ENCODE results near the gene SLC39A7. TPM values are rescaled to one million over a fixed set of nuclear protein-coding genes. Genes with fewer than 3 reads are reported as not detected.

The SLC39A7 gene
- total and polyA plus RNA-seq, 2 of the 13 experiments (the other 11 are each of a cell fraction or from before 2014, with no cell fraction given), result 142 to 229 TPM

DNA sequence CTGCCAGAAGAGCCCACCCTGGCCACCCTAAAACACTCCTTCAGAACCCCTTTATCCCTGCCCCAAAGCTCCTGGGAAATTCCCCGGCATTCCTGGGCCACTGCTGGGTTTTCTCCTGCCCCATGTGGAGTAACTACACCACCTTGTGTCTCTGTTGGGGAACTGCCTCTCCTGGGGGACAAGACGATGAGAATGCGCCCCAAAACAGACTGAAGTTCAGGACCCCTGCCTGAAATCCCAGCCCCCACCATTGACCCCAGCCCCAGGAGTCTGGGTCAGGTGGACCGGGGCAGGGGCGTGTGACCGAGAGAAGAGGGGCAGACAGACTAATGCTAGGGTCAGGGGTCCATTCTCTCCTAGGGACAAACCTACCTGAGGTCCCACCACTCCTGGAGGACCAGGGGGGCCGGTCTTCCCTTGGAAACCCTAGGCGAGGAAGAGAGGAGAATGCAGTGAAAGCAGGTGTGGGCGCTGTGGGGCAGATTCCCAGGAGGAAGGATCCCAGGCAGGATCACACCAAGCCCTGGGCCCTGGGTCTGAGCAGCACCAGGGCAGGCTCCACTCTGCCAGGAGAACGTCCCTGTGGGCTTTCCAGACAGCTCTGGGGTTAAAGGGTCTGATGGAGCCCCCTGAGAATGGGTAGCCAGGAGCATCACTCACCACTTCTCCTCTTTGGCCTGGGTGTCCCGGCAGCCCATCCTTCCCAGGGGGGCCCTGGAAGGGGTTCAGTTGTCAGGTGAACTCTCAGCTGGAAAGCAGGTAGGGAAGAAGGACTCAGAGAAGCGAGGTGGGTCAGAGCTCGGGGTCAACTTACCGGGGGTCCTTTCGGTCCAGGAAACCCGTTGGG lies 27.8 kb upstream of the SLC39A7 start (continued):
- TF ChIP-seq NONO (IDR thresholded peaks at IDR 0.05) (no peak), NONO (CRISPR knock-in tag; conservative IDR thresholded peaks at IDR 0.05) (no peak), ZNF431 (CRISPR knock-in tag; IDR thresholded peaks at IDR 0.05; ENCODE audit: borderline replicate concordance, low read depth) (no peak), ZNF569 (CRISPR knock-in tag; IDR thresholded peaks at IDR 0.05; ENCODE audit: borderline replicate concordance) (no peak), MXD4 (CRISPR knock-in tag; IDR thresholded peaks at IDR 0.05) (0 out of 2 replicates have a peak, but pooled peaks have one; percentile 39), PHF8 (CRISPR knock-in tag; IDR thresholded peaks at IDR 0.05) (peak; percentile 32; the same call in 1 of the 2 replicates), STAG1 (CRISPR knock-in tag; IDR thresholded peaks at IDR 0.05) (peak; percentile 90), ZNF678 (CRISPR knock-in tag; IDR thresholded peaks at IDR 0.05) (no peak), KAT2B (IDR thresholded peaks at IDR 0.05; ENCODE audit: borderline replicate concordance, low read depth, low read length) (no peak), SPEN (CRISPR knock-in tag; IDR thresholded peaks at IDR 0.05; ENCODE audit: low read depth) (0 out of 2 replicates have a peak, but pooled peaks have one; percentile 30), ARNT (IDR thresholded peaks at IDR 0.05) (no peak), SNAPC2 (CRISPR knock-in tag; IDR thresholded peaks at IDR 0.05) (no peak), MTF1 (CRISPR knock-in tag; IDR thresholded peaks at IDR 0.05) (no peak), CSRNP2 (CRISPR knock-in tag; conservative IDR thresholded peaks at IDR 0.05; ENCODE audit: low read depth) (no peak), HES4 (CRISPR knock-in tag; IDR thresholded peaks at IDR 0.05; ENCODE audit: borderline replicate concordance) (no peak), KDM5B (CRISPR knock-in tag; IDR thresholded peaks at IDR 0.05; ENCODE audit: borderline replicate concordance) (no peak), ATF5 (CRISPR knock-in tag; IDR thresholded peaks at IDR 0.05; ENCODE audit: low read depth) (no peak)
- TF ChIP-seq, protein P1, sequence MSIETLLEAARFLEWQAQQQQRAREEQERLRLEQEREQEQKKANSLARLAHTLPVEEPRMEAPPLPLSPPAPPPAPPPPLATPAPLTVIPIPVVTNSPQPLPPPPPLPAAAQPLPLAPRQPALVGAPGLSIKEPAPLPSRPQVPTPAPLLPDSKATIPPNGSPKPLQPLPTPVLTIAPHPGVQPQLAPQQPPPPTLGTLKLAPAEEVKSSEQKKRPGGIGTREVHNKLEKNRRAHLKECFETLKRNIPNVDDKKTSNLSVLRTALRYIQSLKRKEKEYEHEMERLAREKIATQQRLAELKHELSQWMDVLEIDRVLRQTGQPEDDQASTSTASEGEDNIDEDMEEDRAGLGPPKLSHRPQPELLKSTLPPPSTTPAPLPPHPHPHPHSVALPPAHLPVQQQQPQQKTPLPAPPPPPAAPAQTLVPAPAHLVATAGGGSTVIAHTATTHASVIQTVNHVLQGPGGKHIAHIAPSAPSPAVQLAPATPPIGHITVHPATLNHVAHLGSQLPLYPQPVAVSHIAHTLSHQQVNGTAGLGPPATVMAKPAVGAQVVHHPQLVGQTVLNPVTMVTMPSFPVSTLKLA (IDR thresholded peaks at IDR 0.05), result no peak
- TF ChIP-seq, protein P2, sequence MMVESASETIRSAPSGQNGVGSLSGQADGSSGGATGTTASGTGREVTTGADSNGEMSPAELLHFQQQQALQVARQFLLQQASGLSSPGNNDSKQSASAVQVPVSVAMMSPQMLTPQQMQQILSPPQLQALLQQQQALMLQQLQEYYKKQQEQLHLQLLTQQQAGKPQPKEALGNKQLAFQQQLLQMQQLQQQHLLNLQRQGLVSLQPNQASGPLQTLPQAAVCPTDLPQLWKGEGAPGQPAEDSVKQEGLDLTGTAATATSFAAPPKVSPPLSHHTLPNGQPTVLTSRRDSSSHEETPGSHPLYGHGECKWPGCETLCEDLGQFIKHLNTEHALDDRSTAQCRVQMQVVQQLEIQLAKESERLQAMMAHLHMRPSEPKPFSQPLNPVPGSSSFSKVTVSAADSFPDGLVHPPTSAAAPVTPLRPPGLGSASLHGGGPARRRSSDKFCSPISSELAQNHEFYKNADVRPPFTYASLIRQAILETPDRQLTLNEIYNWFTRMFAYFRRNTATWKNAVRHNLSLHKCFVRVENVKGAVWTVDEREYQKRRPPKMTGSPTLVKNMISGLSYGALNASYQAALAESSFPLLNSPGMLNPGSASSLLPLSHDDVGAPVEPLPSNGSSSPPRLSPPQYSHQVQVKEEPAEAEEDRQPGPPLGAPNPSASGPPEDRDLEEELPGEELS (CRISPR knock-in tag; IDR thresholded peaks at IDR 0.05), result no peak
- TF ChIP-seq, protein P3, sequence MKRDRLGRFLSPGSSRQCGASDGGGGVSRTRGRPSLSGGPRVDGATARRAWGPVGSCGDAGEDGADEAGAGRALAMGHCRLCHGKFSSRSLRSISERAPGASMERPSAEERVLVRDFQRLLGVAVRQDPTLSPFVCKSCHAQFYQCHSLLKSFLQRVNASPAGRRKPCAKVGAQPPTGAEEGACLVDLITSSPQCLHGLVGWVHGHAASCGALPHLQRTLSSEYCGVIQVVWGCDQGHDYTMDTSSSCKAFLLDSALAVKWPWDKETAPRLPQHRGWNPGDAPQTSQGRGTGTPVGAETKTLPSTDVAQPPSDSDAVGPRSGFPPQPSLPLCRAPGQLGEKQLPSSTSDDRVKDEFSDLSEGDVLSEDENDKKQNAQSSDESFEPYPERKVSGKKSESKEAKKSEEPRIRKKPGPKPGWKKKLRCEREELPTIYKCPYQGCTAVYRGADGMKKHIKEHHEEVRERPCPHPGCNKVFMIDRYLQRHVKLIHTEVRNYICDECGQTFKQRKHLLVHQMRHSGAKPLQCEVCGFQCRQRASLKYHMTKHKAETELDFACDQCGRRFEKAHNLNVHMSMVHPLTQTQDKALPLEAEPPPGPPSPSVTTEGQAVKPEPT (CRISPR knock-in tag; IDR thresholded peaks at IDR 0.05; ENCODE audit: low read depth), result no peak
